Liver (tissue), 9 donors: ENCODE results near the gene EXT2. TPM values are rescaled to one million over a fixed set of nuclear protein-coding genes. Genes with fewer than 3 reads are reported as not detected.

Experiments used
- DNase-seq: peaks from one replicate; pipeline ENCODE4 v3.0.0-alpha.2; 2017; ENCODE audit warnings: low spot score
- H3K27ac ChIP-seq, 2 donors: one replicate each; pipeline ENCODE4 v1.7.0; 2013; ENCODE audit warnings: inconsistent platforms in 2 of 2, low read length in 2 of 2, control low read depth in 1 of 2, low read depth in 1 of 2, mild to moderate bottlenecking in 1 of 2
- H3K27me3 ChIP-seq, 4 donors: one replicate each; pipeline versions ENCODE4 v1.6.1 to v1.7.0; 2013; ENCODE audit warnings: low read length in 3 of 4, inconsistent platforms in 1 of 4, mild to moderate bottlenecking in 1 of 4, moderate library complexity in 1 of 4; ENCODE audit not compliant: control insufficient read depth in 4 of 4, insufficient read depth in 4 of 4
- H3K36me3 ChIP-seq, 4 donors: one replicate each; pipeline versions ENCODE4 v1.6.1 to v1.7.0; 2013; ENCODE audit warnings: low read length in 3 of 4, mild to moderate bottlenecking in 3 of 4, low read depth in 1 of 4, moderate library complexity in 1 of 4; ENCODE audit not compliant: control insufficient read depth in 4 of 4, insufficient read depth in 3 of 4
- H3K4me1 ChIP-seq, 4 donors: one replicate each; pipeline versions ENCODE4 v1.6.1 to v1.7.0; 2013; ENCODE audit warnings: low read length in 3 of 4, mild to moderate bottlenecking in 3 of 4, moderate library complexity in 1 of 4; ENCODE audit not compliant: control insufficient read depth in 4 of 4, insufficient read depth in 4 of 4
- H3K4me3 ChIP-seq, 3 donors: one replicate each; pipeline versions ENCODE4 v1.6.1 to v1.7.0; 2013; ENCODE audit warnings: low read length in 3 of 3, control low read depth in 1 of 3, low read depth in 1 of 3, mild to moderate bottlenecking in 1 of 3
- H3K9ac ChIP-seq, 2 donors: one replicate each; pipeline ENCODE4 v1.7.0; 2013; ENCODE audit warnings: low read length in 2 of 2, mild to moderate bottlenecking in 2 of 2, moderate library complexity in 2 of 2, control low read depth in 1 of 2, low read depth in 1 of 2
- H3K9me3 ChIP-seq, 4 donors: one replicate each; pipeline versions ENCODE4 v1.6.1 to v1.7.0; 2013; ENCODE audit warnings: low read length in 3 of 4; ENCODE audit not compliant: control insufficient read depth in 4 of 4
- EGR1 ChIP-seq, 2 donors: IDR thresholded peaks; 2 replicates each; pipeline ENCODE4 v1.6.1; 2016 to 2018; ENCODE audit warnings: antibody characterized with exemption in 2 of 2, low read depth in 2 of 2
- FOXA1 ChIP-seq: IDR thresholded peaks from 2 replicates; pipeline ENCODE4 v1.6.1; 2016; ENCODE audit warnings: antibody characterized with exemption
- FOXA2 ChIP-seq: IDR thresholded peaks from 2 replicates; pipeline ENCODE4 v1.6.1; 2016; ENCODE audit warnings: antibody characterized with exemption
- GABPA ChIP-seq, 2 donors: IDR thresholded peaks in 1 of 2; conservative IDR thresholded peaks in 1 of 2; 2 replicates each; pipeline ENCODE4 v1.6.1; 2016; ENCODE audit warnings: antibody characterized with exemption in 2 of 2, mild to moderate bottlenecking in 1 of 2, moderate library complexity in 1 of 2
- HNF4A ChIP-seq, 2 donors: conservative IDR thresholded peaks; 2 replicates each; pipeline ENCODE4 v1.6.1; 2016; ENCODE audit warnings: antibody characterized with exemption in 2 of 2, mild to moderate bottlenecking in 2 of 2
- HNF4G ChIP-seq: IDR thresholded peaks from 2 replicates; pipeline ENCODE4 v1.6.1; 2016; ENCODE audit warnings: antibody characterized with exemption
- JUND ChIP-seq, 2 donors: IDR thresholded peaks; 2 replicates each; pipeline ENCODE4 v1.6.1; 2016; ENCODE audit warnings: antibody characterized with exemption in 2 of 2
- NR2F2 ChIP-seq: IDR thresholded peaks from 2 replicates; pipeline ENCODE4 v1.6.1; 2016; ENCODE audit warnings: antibody characterized with exemption
- RAD21 ChIP-seq, 2 donors: IDR thresholded peaks; 2 replicates each; pipeline ENCODE4 v1.6.1; 2016; ENCODE audit warnings: antibody characterized with exemption in 2 of 2, mild to moderate bottlenecking in 2 of 2
- RXRA ChIP-seq, 2 donors: IDR thresholded peaks; 2 replicates each; pipeline ENCODE4 v1.6.1; 2017 to 2018; ENCODE audit warnings: antibody characterized with exemption in 2 of 2, mild to moderate bottlenecking in 1 of 2
- SP1 ChIP-seq: IDR thresholded peaks from 2 replicates; pipeline ENCODE4 v1.6.1; 2018; ENCODE audit warnings: antibody characterized with exemption, mild to moderate bottlenecking
- TAF1 ChIP-seq: conservative IDR thresholded peaks from 2 replicates; pipeline ENCODE4 v1.6.1; 2016; ENCODE audit warnings: antibody characterized with exemption, mild to moderate bottlenecking
- YY1 ChIP-seq: IDR thresholded peaks from 2 replicates; pipeline ENCODE4 v1.6.1; 2016; ENCODE audit warnings: antibody characterized with exemption, mild to moderate bottlenecking
- WGBS: extraction: QIAGEN DNeasy Blood & Tissue Kit; methylation state at CpG from one replicate; pipeline ENCODE4 v1.1.7; 2013; 5-methylcytosine and 5-hydroxymethylcytosine counted together
- polyA plus RNA-seq, 2 donors: library from polyadenylated mRNA; stranded (reverse) in 1 of 2; unstranded in 1 of 2; fragments of 200-250 nt in 1 of 2; fragments of >200 nt in 1 of 2; fragmentation: Nextera tagmentation in 1 of 2; extraction: Ambion mirVana in 1 of 2; gene quantifications; one replicate each; pipeline versions ENCODE4 v1.2.1 to v1.2.3, GENCODE V29; 2013 to 2015
- total RNA-seq, 2 donors: library from RNA; depleted of rRNA; stranded (reverse); fragments of >200 nt; gene quantifications; one replicate each; pipeline ENCODE4 v1.2.3, GENCODE V29; 2014
- TF ChIP-seq, protein P1 (sequence below): IDR thresholded peaks from 2 replicates; pipeline ENCODE4 v1.6.1; 2016; ENCODE audit warnings: antibody characterized with exemption
- TF ChIP-seq, protein P2 (sequence below): IDR thresholded peaks from 2 replicates; pipeline ENCODE4 v1.6.1; 2016; ENCODE audit warnings: antibody characterized with exemption
- TF ChIP-seq, protein P3 (sequence below): fragments of 150-350 bp; IDR thresholded peaks from 2 replicates; pipeline ENCODE4 v1.5.1; 2017; ENCODE audit warnings: improper control_type of control experiment, low read depth, low read length; ENCODE audit not compliant: missing input control
- TF ChIP-seq, protein P4 (sequence below): IDR thresholded peaks from 2 replicates; pipeline ENCODE4 v1.6.1; 2016; ENCODE audit warnings: antibody characterized with exemption
- TF ChIP-seq, protein P5 (sequence below): IDR thresholded peaks from 2 replicates; pipeline ENCODE4 v1.6.1; 2016; ENCODE audit warnings: antibody characterized with exemption, mild to moderate bottlenecking
- donor health status: healthy.
- donor health status: healthy.
- donor health status: healthy.
- donor health status: healthy.
- donor health status: healthy.

The EXT2 gene
- total and polyA plus RNA-seq, 4 donors = 8.4 to 36.1 (median 29.8) TPM

DNA sequence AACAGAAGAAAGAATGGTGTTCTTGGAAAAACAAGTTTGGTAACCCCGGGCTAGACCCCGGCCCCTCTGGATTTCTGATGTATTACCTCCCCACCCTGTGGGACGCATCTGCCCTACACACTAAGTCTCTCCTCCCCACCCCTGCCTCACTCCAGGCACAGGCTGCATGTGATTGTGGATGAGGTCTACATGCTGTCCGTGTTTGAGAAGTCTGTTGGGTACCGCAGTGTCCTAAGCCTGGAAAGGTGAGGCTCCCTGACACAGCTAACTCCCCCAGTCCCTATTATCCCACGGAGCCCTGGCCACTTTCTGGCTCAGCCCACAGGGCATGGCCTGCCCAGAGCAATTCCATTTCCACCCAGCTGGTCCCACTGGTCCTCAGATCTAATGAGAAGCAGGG lies 16.1 kb upstream of the EXT2 start:
- Histone ChIP-seq H3K9me3 (no peaks in the 10 kb centered on the region), H3K4me3 (no peak overlapping the region), H3K9ac (no peak overlapping the region), H3K27ac (no peak overlapping the region), H3K27me3 (no peaks in the 10 kb centered on the region), H3K4me1 (no peaks in the 10 kb centered on the region), H3K36me3 (peaks cover under 1 to 31% (median 11%) of the 10 kb centered on the region in 4 donors)
- TF ChIP-seq, protein P1, sequence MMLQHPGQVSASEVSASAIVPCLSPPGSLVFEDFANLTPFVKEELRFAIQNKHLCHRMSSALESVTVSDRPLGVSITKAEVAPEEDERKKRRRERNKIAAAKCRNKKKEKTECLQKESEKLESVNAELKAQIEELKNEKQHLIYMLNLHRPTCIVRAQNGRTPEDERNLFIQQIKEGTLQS = no peak
- TF ChIP-seq HNF4G (no peak), FOXA1 (no peak), JUND (IDR thresholded peaks at IDR 0.05) (no peak), YY1 (no peak), NR2F2 (no peak)
- TF ChIP-seq, protein P2, sequence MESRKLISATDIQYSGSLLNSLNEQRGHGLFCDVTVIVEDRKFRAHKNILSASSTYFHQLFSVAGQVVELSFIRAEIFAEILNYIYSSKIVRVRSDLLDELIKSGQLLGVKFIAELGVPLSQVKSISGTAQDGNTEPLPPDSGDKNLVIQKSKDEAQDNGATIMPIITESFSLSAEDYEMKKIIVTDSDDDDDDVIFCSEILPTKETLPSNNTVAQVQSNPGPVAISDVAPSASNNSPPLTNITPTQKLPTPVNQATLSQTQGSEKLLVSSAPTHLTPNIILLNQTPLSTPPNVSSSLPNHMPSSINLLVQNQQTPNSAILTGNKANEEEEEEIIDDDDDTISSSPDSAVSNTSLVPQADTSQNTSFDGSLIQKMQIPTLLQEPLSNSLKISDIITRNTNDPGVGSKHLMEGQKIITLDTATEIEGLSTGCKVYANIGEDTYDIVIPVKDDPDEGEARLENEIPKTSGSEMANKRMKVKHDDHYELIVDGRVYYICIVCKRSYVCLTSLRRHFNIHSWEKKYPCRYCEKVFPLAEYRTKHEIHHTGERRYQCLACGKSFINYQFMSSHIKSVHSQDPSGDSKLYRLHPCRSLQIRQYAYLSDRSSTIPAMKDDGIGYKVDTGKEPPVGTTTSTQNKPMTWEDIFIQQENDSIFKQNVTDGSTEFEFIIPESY = no peak
- WGBS = 93% methylated on average over 6 of the region's 6 CpGs
- DNase-seq = no peak

DNA sequence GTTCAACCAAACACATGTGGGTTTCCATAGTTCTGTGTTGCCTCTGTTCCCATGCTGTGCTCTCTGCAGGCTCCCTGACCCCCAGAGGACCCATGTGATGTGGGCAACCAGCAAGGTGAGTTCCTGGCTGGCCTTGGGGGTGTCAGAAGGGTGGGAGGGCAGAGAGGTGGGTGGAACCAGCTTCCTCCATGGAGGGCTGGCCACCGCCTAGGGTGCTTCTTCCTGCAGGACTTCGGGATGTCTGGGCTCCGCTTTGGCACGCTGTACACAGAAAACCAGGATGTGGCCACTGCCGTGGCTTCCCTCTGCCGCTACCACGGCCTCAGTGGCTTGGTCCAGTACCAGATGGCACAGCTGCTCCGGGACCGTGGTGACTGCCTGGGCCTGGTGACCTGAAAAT lies 14.5 kb upstream of the EXT2 start:
- peaks cover 0 to 26% (median 11%) of the 10 kb centered on the region in 4 donors for H3K36me3 ChIP-seq
- 98% methylated on average over 9 of the region's 9 CpGs for WGBS
- H3K9me3 ChIP-seq = no peaks in the 10 kb centered on the region
- H3K4me3 ChIP-seq = no peak overlapping the region
- no peak overlapping the region for H3K27ac ChIP-seq
- DNase-seq = no peak
- TF ChIP-seq, protein P3, sequence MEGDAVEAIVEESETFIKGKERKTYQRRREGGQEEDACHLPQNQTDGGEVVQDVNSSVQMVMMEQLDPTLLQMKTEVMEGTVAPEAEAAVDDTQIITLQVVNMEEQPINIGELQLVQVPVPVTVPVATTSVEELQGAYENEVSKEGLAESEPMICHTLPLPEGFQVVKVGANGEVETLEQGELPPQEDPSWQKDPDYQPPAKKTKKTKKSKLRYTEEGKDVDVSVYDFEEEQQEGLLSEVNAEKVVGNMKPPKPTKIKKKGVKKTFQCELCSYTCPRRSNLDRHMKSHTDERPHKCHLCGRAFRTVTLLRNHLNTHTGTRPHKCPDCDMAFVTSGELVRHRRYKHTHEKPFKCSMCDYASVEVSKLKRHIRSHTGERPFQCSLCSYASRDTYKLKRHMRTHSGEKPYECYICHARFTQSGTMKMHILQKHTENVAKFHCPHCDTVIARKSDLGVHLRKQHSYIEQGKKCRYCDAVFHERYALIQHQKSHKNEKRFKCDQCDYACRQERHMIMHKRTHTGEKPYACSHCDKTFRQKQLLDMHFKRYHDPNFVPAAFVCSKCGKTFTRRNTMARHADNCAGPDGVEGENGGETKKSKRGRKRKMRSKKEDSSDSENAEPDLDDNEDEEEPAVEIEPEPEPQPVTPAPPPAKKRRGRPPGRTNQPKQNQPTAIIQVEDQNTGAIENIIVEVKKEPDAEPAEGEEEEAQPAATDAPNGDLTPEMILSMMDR = no peak
- TF ChIP-seq GABPA (IDR thresholded peaks at IDR 0.05 in 1 of 2, conservative IDR thresholded peaks at IDR 0.05 in 1 of 2) (no peak), RXRA (IDR thresholded peaks at IDR 0.05) (no peak), YY1 (no peak)
- H3K4me1 ChIP-seq = no peaks in the 10 kb centered on the region
- no peaks in the 10 kb centered on the region for H3K27me3 ChIP-seq
- H3K9ac ChIP-seq = no peak overlapping the region

DNA sequence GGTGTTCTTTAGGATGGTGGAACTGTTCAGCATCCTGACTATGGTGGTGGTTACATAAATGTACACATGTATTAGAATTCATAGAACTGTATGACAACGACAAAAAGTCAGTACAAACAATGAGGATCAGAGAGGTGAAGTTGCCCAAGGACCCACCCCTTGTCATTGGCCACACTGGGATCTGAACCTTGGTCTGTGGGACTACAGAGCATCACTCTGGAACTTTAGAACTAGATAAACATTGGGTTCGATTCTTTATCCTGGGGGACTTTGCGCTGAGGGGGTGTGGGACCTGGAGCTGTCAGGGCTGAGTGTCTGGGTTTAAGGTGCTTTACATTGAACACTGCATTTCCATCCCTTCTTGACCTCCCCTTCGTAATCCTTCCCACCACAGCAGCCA lies 12.8 kb upstream of the EXT2 start:
- peaks cover 2 to 23% (median 10%) of the 10 kb centered on the region in 4 donors for H3K36me3 ChIP-seq
- WGBS = 84% methylated on average over 4 of the region's 4 CpGs
- DNase-seq = no peak
- TF ChIP-seq, protein P4, sequence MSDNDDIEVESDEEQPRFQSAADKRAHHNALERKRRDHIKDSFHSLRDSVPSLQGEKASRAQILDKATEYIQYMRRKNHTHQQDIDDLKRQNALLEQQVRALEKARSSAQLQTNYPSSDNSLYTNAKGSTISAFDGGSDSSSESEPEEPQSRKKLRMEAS = no peak
- TF ChIP-seq, protein P2 = no peak
- TF ChIP-seq HNF4A (conservative IDR thresholded peaks at IDR 0.05) (no peak), JUND (IDR thresholded peaks at IDR 0.05) (no peak), RXRA (IDR thresholded peaks at IDR 0.05) (no peak), NR2F2 (no peak), SP1 (no peak), FOXA2 (no peak), RAD21 (IDR thresholded peaks at IDR 0.05) (no peak), GABPA (IDR thresholded peaks at IDR 0.05 in 1 of 2, conservative IDR thresholded peaks at IDR 0.05 in 1 of 2) (no peak), EGR1 (IDR thresholded peaks at IDR 0.05; ENCODE audit: low read depth in 2 of 2) (no peak), HNF4G (no peak), FOXA1 (no peak), YY1 (no peak), TAF1 (no peak)
- TF ChIP-seq, protein P5, sequence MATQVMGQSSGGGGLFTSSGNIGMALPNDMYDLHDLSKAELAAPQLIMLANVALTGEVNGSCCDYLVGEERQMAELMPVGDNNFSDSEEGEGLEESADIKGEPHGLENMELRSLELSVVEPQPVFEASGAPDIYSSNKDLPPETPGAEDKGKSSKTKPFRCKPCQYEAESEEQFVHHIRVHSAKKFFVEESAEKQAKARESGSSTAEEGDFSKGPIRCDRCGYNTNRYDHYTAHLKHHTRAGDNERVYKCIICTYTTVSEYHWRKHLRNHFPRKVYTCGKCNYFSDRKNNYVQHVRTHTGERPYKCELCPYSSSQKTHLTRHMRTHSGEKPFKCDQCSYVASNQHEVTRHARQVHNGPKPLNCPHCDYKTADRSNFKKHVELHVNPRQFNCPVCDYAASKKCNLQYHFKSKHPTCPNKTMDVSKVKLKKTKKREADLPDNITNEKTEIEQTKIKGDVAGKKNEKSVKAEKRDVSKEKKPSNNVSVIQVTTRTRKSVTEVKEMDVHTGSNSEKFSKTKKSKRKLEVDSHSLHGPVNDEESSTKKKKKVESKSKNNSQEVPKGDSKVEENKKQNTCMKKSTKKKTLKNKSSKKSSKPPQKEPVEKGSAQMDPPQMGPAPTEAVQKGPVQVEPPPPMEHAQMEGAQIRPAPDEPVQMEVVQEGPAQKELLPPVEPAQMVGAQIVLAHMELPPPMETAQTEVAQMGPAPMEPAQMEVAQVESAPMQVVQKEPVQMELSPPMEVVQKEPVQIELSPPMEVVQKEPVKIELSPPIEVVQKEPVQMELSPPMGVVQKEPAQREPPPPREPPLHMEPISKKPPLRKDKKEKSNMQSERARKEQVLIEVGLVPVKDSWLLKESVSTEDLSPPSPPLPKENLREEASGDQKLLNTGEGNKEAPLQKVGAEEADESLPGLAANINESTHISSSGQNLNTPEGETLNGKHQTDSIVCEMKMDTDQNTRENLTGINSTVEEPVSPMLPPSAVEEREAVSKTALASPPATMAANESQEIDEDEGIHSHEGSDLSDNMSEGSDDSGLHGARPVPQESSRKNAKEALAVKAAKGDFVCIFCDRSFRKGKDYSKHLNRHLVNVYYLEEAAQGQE = no peak
- TF ChIP-seq, protein P1 = no peak

More for the DNA sequence above, 12.8 kb upstream of the EXT2 start:
- Histone ChIP-seq H3K4me3 (no peak overlapping the region), H3K9ac (no peak overlapping the region), H3K9me3 (no peaks in the 10 kb centered on the region), H3K27ac (no peak overlapping the region), H3K27me3 (no peaks in the 10 kb centered on the region), H3K4me1 (no peaks in the 10 kb centered on the region)
